K562 (cell line): ENCODE results near the gene SCAPER. TPM values are rescaled to one million over a fixed set of nuclear protein-coding genes. Genes with fewer than 3 reads are reported as not detected.

ENCODE experiments used
- ATAC-seq: fragments of 200-7000 bp; cut with Tn5 transposase; 3 replicates; pipeline ENCODE4 v1.9.1; 2020; ENCODE audit warnings: moderate library complexity
- BruUV-seq: library from RNA; stranded (reverse); fragments of 400-500 nt; replicated peaks from 2 replicates; lab custom pipeline; 2021; lab: Mats Ljungman, UMichigan
- CTCF ChIA-PET: fragments of 300-600 bp; formaldehyde crosslinking; extraction: SDS; loops from one replicate; lab custom pipeline; 2021; ENCODE audit warnings: low intra/inter-chr PET ratio; lab: Yijun Ruan, JAX
- POLR2A ChIA-PET: fragments of 300-600, 350-650 bp; sonication (Branson Sonifier 250); formaldehyde crosslinking; extraction: SDS; loops from one replicate; lab custom pipeline; 2021; ENCODE audit warnings: antibody characterized with exemption, inconsistent platforms; lab: Yijun Ruan, JAX
- DNase-seq, 4 experiments: peaks; one replicate each; pipeline versions ENCODE4 v3.0.0 to v3.0.0-alpha.2; 2011 to 2018; ENCODE audit warnings: low spot score in 3 of 4, mixed read lengths in 3 of 4; ENCODE audit errors: extremely low read depth in 1 of 4
- FAIRE-seq: peaks from 2 replicates; lab custom pipeline; 2011; peaks lifted over from hg19 to GRCh38; lab: Jason Lieb, UNC
- H2AFZ ChIP-seq: 2 replicates; pipeline ENCODE4 v1.6.0; 2011; ENCODE audit warnings: low read depth, low read length, control low read depth, inconsistent platforms
- H3K27ac ChIP-seq: fragments of 200-600 bp; 3 replicates; pipeline ENCODE4 v1.8.0; 2011; ENCODE audit warnings: low read depth, mild to moderate bottlenecking, control low read depth, inconsistent platforms, low read length, moderate library complexity, mixed read lengths; ENCODE audit errors: extremely low read depth
- H3K27me3 ChIP-seq, 2 experiments: fragments of 300-600 bp in 1 of 2; 2 replicates in 1 of 2; 3 replicates in 1 of 2; pipeline versions ENCODE4 v1.6.0 to v1.8.0; 2011; ENCODE audit warnings: inconsistent platforms in 2 of 2, low read length in 2 of 2, mild to moderate bottlenecking in 1 of 2, mixed read lengths in 1 of 2, moderate library complexity in 1 of 2; ENCODE audit not compliant: control insufficient read depth in 2 of 2, insufficient read depth in 2 of 2
- H3K36me3 ChIP-seq: fragments of 300-600 bp; 3 replicates; pipeline ENCODE4 v1.8.0; 2011; ENCODE audit warnings: mild to moderate bottlenecking, low read length, inconsistent platforms; ENCODE audit not compliant: control insufficient read depth, insufficient read depth
- H3K4me1 ChIP-seq, 2 experiments: fragments of 200-600 bp in 1 of 2; replicated peaks in 1 of 2; 2 replicates in 1 of 2; 3 replicates in 1 of 2; pipeline versions ENCODE4 v1.5.1 to v1.8.0; 2011; ENCODE audit warnings: inconsistent platforms in 2 of 2, low read length in 2 of 2, mild to moderate bottlenecking in 1 of 2, mixed read lengths in 1 of 2, moderate library complexity in 1 of 2; ENCODE audit not compliant: control insufficient read depth in 2 of 2, insufficient read depth in 2 of 2
- H3K4me2 ChIP-seq: 2 replicates; pipeline ENCODE4 v1.6.1; 2011; ENCODE audit warnings: low read length, control low read depth, inconsistent platforms, mixed read lengths; ENCODE audit not compliant: insufficient read depth
- H3K4me3 ChIP-seq: fragments of 200-600 bp; sonication (generic), shearing (Covaris generic); 2 replicates; pipeline ENCODE4 v1.5.1; 2016; ENCODE audit warnings: control low read depth, inconsistent platforms
- H3K79me2 ChIP-seq: fragments of 200-600 bp; 3 replicates; pipeline ENCODE4 v1.8.0; 2011; ENCODE audit warnings: low read length, inconsistent platforms; ENCODE audit not compliant: control insufficient read depth, insufficient read depth
- H3K9ac ChIP-seq, 2 experiments: 2 replicates each; pipeline versions ENCODE4 v1.6.0 to v1.6.1; 2011; ENCODE audit warnings: low read depth in 2 of 2, low read length in 2 of 2, control low read depth in 1 of 2, inconsistent platforms in 1 of 2, mild to moderate bottlenecking in 1 of 2, mixed read lengths in 1 of 2; ENCODE audit not compliant: insufficient read depth in 1 of 2
- H3K9me1 ChIP-seq: one replicate; pipeline ENCODE4 v1.6.0; 2011; ENCODE audit warnings: inconsistent platforms, mild to moderate bottlenecking, low read length, moderate library complexity; ENCODE audit not compliant: control insufficient read depth, insufficient read depth
- H3K9me3 ChIP-seq: replicated peaks from 2 replicates; pipeline ENCODE4 v1.5.1; 2011; ENCODE audit warnings: low read depth, low read length, inconsistent platforms; ENCODE audit not compliant: control insufficient read depth, insufficient read depth
- H4K20me1 ChIP-seq: replicated peaks from 2 replicates; pipeline ENCODE4 v1.6.1; 2011; ENCODE audit warnings: low read length, inconsistent platforms, mixed read lengths; ENCODE audit not compliant: control insufficient read depth, insufficient read depth
- E2F5 ChIP-seq: sonication (generic); formaldehyde crosslinking; IDR thresholded peaks from 2 replicates; pipeline ENCODE4 v1.8.0; 2022; ENCODE audit warnings: mild to moderate bottlenecking, missing genetic modification reagents
- ESRRA ChIP-seq: fragments of 450-650 bp; IDR thresholded peaks from 2 replicates; pipeline ENCODE4 v1.6.1; 2014; ENCODE audit warnings: low read depth, mild to moderate bottlenecking, moderate library complexity, borderline replicate concordance
- HINFP ChIP-seq: fragments of 450-650 bp; conservative IDR thresholded peaks from 2 replicates; pipeline ENCODE4 v1.6.1; 2016; ENCODE audit warnings: missing genetic modification characterization, low read depth, mild to moderate bottlenecking, control low read depth, missing compliant biosample characterization
- KDM2B ChIP-seq: fragments of 250-450 bp; sonication (Bioruptor Pico); IDR thresholded peaks from 2 replicates; pipeline ENCODE4 v1.8.0; 2021; ENCODE audit warnings: mild to moderate bottlenecking, moderate library complexity
- KDM5B ChIP-seq: fragments of 200-600 bp; sonication (generic); IDR thresholded peaks from 2 replicates; pipeline ENCODE4 v1.6.1; 2012; ENCODE audit warnings: low read depth, mild to moderate bottlenecking, moderate library complexity, low read length, control low read depth, inconsistent platforms; ENCODE audit not compliant: insufficient replicate concordance
- KLF1 ChIP-seq: fragments of 450-650 bp; IDR thresholded peaks from 2 replicates; pipeline ENCODE4 v1.6.1; 2016; ENCODE audit warnings: missing genetic modification characterization, missing compliant biosample characterization
- L3MBTL2 ChIP-seq: fragments of 450-650 bp; IDR thresholded peaks from 2 replicates; pipeline ENCODE4 v1.6.1; 2016; ENCODE audit warnings: mild to moderate bottlenecking, moderate library complexity
- MCM5 ChIP-seq: fragments of 450-650 bp; IDR thresholded peaks from 2 replicates; pipeline ENCODE4 v1.6.1; 2016; ENCODE audit warnings: low read depth
- NR2F6 ChIP-seq: fragments of 450-650 bp; formaldehyde crosslinking; IDR thresholded peaks from 2 replicates; pipeline ENCODE4 v1.4.0; 2020; ENCODE audit warnings: mild to moderate bottlenecking
- OTX1 ChIP-seq: fragments of 450-650 bp; formaldehyde crosslinking; IDR thresholded peaks from 2 replicates; pipeline ENCODE4 v1.4.0; 2022; ENCODE audit warnings: mild to moderate bottlenecking
- PHF20 ChIP-seq: fragments of 450-650 bp; IDR thresholded peaks from 2 replicates; pipeline ENCODE4 v1.6.1; 2018; ENCODE audit not compliant: partially characterized antibody
- SMAD1 ChIP-seq: fragments of 150-350 bp; IDR thresholded peaks from 2 replicates; pipeline ENCODE4 v1.6.1; 2014; ENCODE audit warnings: low read length, low read depth; ENCODE audit not compliant: partially characterized antibody
- TAL1 ChIP-seq: fragments of 450-650 bp; IDR thresholded peaks from 2 replicates; pipeline ENCODE4 v1.6.1; 2016; ENCODE audit warnings: mild to moderate bottlenecking
- TOE1 ChIP-seq, 2 experiments: fragments of 450-650 bp in 1 of 2; sonication (generic) in 1 of 2; formaldehyde crosslinking in 1 of 2; IDR thresholded peaks; 2 replicates each; pipeline versions ENCODE4 v1.7.1 to v1.8.0; 2016 to 2022; ENCODE audit warnings: borderline replicate concordance in 2 of 2, mild to moderate bottlenecking in 2 of 2, antibody characterized with exemption in 1 of 2, inconsistent platforms in 1 of 2, low read depth in 1 of 2, missing genetic modification reagents in 1 of 2, moderate library complexity in 1 of 2
- ZNF124 ChIP-seq: sonication (generic); formaldehyde crosslinking; IDR thresholded peaks from 2 replicates; pipeline ENCODE4 v1.8.1; 2022; ENCODE audit warnings: missing genetic modification reagents
- ZNF140 ChIP-seq: fragments of 250-450 bp; sonication (Bioruptor Pico); IDR thresholded peaks from 2 replicates; pipeline ENCODE4 v1.8.0; 2021; ENCODE audit warnings: moderate library complexity, mild to moderate bottlenecking, inconsistent platforms
- ZNF146 ChIP-seq: IDR thresholded peaks from one replicate; pipeline ENCODE4 v1.6.1; 2018; ENCODE audit warnings: missing compliant biosample characterization; ENCODE audit not compliant: unreplicated experiment
- ZNF184 ChIP-seq: sonication (generic); formaldehyde crosslinking; IDR thresholded peaks from 2 replicates; pipeline ENCODE4 v1.5.0; 2020; ENCODE audit warnings: missing genetic modification reagents
- ZNF23 ChIP-seq: fragments of 250-450 bp; sonication (Bioruptor Pico); IDR thresholded peaks from 2 replicates; pipeline ENCODE4 v1.4.0; 2020; ENCODE audit warnings: mild to moderate bottlenecking
- ZNF354B ChIP-seq: fragments of 250-450 bp; sonication (Bioruptor Pico); IDR thresholded peaks from 2 replicates; pipeline ENCODE4 v1.4.0; 2020
- WGBS: fragments of 100-300 bp; shearing (Covaris generic); methylation state at CpG from one replicate; pipeline ENCODE4 v1.1.6; 2016; ENCODE audit warnings: low coverage, mixed read lengths; ENCODE audit not compliant: insufficient coverage; ENCODE audit errors: missing lambda C conversion rate; 5-methylcytosine and 5-hydroxymethylcytosine counted together
- in situ Hi-C: fragments of 300-500 bp; cut with MboI; formaldehyde crosslinking; loops from 4 replicates; pipeline ENCODE4 v1.15.0; 2018; ENCODE audit warnings: inconsistent platforms, mixed read lengths
- intact Hi-C: fragments of 100-400 bp; cut with micrococcal nuclease; formaldehyde crosslinking; loops from 2 replicates; pipeline ENCODE4 v1.14.2; 2022
- polyA plus RNA-seq, 8 experiments: library from polyadenylated mRNA; depleted of rRNA in 4 of 8; stranded (reverse) in 5 of 8; unstranded in 3 of 8; fragments of >200 nt; fragmentation: Nextera tagmentation in 2 of 8; fragmentation: Illumina TruSeq in 1 of 8; extraction: Ambion mirVana in 2 of 8; extraction: Trizol in 1 of 8; gene quantifications; 2 replicates each; pipeline versions ENCODE4 v1.2.1 to v1.2.3, GENCODE V29; 2011 to 2014; ENCODE audit warnings: inconsistent platforms in 1 of 8, missing spikeins in 1 of 8
- total RNA-seq, 7 experiments: library from RNA; depleted of rRNA in 6 of 7; stranded (reverse); fragments of >200 nt in 6 of 7; fragmentation: Illumina TruSeq in 2 of 7; extraction: Trizol in 2 of 7; gene quantifications; 2 replicates each; pipeline versions ENCODE4 v1.2.1 to v1.2.3, GENCODE V29; 2011 to 2021; ENCODE audit warnings: low replicate concordance in 1 of 7

The SCAPER gene
- total and polyA plus RNA-seq, 9 of the 15 experiments (the other 6 are each of a cell fraction or from before 2014, with no cell fraction given): 1.3 to 5.7 (median 3.2) TPM

GRCh38 chr15:76386178-76386577 lies 519.0 kb downstream of the SCAPER start:
- BruUV-seq: no TSS peak
- no peaks in the 10 kb centered on the region for H3K4me1 ChIP-seq
- H2AFZ ChIP-seq: no peak overlapping the region
- H3K79me2 ChIP-seq: no peaks in the 10 kb centered on the region
- peaks cover 3 to 9% of the 10 kb centered on the region in 2 experiments; a peak in 2 of 5 replicates for H3K27me3 ChIP-seq
- no peak overlapping the region for H3K4me3 ChIP-seq
- WGBS: 0% methylated on average over 2 of the region's 2 CpGs
- intact Hi-C loops (no loop called here), in situ Hi-C loops (no loop called here)
- no peaks in the 10 kb centered on the region for H3K9me1 ChIP-seq
- no peaks in the 10 kb centered on the region for H3K36me3 ChIP-seq
- TF ChIP-seq MCM5: no peak
- TF ChIP-seq OTX1 (CRISPR knock-in tag): no peak
- no peak for TF ChIP-seq TAL1
- no peak for TF ChIP-seq PHF20
- no peak for TF ChIP-seq HINFP (tag)
- no peak for TF ChIP-seq E2F5
- no peak for TF ChIP-seq ZNF23 (CRISPR knock-in tag)
- no peak for TF ChIP-seq L3MBTL2
- TF ChIP-seq ESRRA: no peak
- no peak for TF ChIP-seq TOE1 (IDR thresholded peaks at IDR 0.05; ENCODE audit: borderline replicate concordance)
- TF ChIP-seq TOE1 (CRISPR knock-in tag; IDR thresholded peaks at IDR 0.05; ENCODE audit: borderline replicate concordance, low read depth): no peak
- TF ChIP-seq KLF1: no peak
- TF ChIP-seq ZNF146 (CRISPR knock-in tag): no peak
- no peak for TF ChIP-seq SMAD1
- no peak for TF ChIP-seq NR2F6 (CRISPR knock-in tag)
- TF ChIP-seq ZNF354B (CRISPR knock-in tag): no peak
- TF ChIP-seq KDM5B: no peak
- TF ChIP-seq ZNF124 (CRISPR knock-in tag): no peak
- no peak for TF ChIP-seq ZNF184 (CRISPR knock-in tag)
- TF ChIP-seq KDM2B (CRISPR knock-in tag): no peak
- no peak for TF ChIP-seq ZNF140
- no peaks in the 10 kb centered on the region for H3K9me3 ChIP-seq
- no peak overlapping the region for H3K4me2 ChIP-seq
- no peak for DNase-seq
- H3K9ac ChIP-seq: no peak overlapping the region
- FAIRE-seq: no peak
- H3K27ac ChIP-seq: no peak overlapping the region
- POLR2A ChIA-PET: no interaction called here
- ATAC-seq: no peak
- no peaks in the 10 kb centered on the region for H4K20me1 ChIP-seq
- CTCF ChIA-PET: interaction anchor here (0.7 kb wide), 1 partner anchor 12 kb away, joined by 3 read pairs; no protein-coding TSS in a partner anchor
